Posterior vena cava (tissue), 2 donors: Measurements from ENCODE around the gene RBM27. TPM values are rescaled to one million over a fixed set of nuclear protein-coding genes. Genes with fewer than 3 reads are reported as not detected.
"Not testable (repeated sequence)": the region's sequence is repeated elsewhere in the genome, so short reads cannot be mapped to it uniquely, and the experiment has no call there.

Experiments
- DNase-seq: peaks from one replicate; pipeline ENCODE4 v3.0.0-alpha.2; 2020; ENCODE audit warnings: low spot score
- intact Hi-C, 2 donors: fragments of 100-400 bp; cut with DNase I; formaldehyde crosslinking; loops; one replicate each; pipeline versions ENCODE4 v1.14.1 to v1.14.2; 2022 to 2023
- total RNA-seq, 2 donors: library from RNA; stranded (reverse); fragmentation: NEBNext Ultra II Directional; extraction: Animal tissue kit (Norgen Biotek cat#: 25700); gene quantifications; one replicate each; pipeline ENCODE4 v1.2.1, GENCODE V29; 2021
- donor health status: DM: yes; HTN: yes; CAD: no.
- donor health status: DM: yes; HTN: yes; CAD: no.

Gene RBM27
- total RNA-seq, 2 donors from 2014 or later, result 13.4 to 18.6 TPM

DNA sequence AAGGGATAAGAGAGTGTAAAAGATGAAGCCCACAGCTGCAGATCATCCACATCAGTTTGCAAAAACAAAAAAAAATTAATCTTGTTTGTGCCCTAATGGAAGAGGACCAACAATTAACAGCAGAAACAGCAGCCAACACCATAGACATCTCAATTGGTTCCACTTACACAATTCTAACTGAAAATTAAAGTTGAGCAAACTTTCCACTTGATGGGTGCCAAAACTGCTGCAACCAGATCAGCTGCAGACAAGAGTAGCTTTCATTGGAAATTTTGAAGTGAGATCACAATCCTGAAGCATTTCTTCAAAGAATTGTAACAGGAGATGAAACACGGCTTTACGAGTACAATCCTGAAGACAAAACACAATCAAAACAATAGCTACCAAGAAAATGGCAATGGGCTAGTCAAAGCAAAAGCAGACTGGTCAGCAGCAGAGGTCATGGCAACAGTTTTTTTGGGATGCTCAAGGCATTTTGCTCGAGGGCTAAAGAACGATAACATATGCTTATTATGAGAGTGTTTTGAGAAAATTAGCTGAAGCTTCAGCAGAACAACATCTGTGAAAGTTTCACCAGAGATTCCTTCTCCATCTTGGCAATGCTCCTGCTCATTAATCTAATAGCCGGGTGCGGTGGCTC, 4.1 kb upstream of the RBM27 start:
- DNase-seq, result no peak
- intact Hi-C loops, result no loop called here

GRCh38 chr5:146201795-146202194, 1.6 kb upstream of the RBM27 start:
- DNase-seq, intact Hi-C loops: not testable (repeated sequence)

DNA sequence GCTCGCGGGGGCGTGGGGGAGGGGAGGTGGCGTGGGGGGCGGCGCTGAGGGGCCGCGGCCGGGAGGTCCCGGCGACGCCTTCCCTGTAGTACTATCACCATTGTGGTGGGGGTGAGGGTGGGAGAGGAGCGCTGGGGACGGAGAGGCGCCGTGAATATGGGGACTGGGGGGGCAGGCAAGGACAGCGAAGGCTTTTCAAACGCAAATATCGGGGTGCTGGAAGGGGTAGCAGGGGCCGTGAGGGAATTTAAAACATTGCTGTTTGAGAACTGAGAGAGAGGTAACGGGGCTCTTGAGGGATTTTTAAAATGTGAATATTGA, 427 bp downstream of the RBM27 start:
- DNase-seq, result no peak
- intact Hi-C loops, result no loop called here

- intact Hi-C loops, result no loop called here
- DNase-seq, result no peak
Observed at GRCh38 chr5:146205499-146206202, 2.2 kb downstream of the RBM27 start.

DNA sequence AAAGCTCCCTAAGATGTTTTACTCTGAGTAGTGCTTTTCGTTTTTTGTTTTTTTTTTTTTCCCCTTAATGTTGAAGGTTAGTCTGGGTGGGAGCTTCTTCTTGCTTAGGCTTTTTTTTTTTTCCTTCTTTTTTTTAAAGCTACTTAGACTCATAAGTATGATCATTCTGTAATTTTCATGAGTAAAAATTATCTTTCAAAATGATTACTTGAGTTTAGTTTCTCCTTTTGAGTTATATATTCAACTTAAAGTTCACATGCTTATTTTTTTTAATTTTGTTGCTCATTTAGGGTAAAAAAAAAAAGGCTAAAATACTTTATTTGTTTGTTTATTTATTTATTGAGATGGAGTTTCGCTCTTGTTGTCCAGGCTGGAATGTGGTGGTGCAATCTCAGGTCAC, 2.9 kb downstream of the RBM27 start:
- intact Hi-C loops, result no loop called here

DNA sequence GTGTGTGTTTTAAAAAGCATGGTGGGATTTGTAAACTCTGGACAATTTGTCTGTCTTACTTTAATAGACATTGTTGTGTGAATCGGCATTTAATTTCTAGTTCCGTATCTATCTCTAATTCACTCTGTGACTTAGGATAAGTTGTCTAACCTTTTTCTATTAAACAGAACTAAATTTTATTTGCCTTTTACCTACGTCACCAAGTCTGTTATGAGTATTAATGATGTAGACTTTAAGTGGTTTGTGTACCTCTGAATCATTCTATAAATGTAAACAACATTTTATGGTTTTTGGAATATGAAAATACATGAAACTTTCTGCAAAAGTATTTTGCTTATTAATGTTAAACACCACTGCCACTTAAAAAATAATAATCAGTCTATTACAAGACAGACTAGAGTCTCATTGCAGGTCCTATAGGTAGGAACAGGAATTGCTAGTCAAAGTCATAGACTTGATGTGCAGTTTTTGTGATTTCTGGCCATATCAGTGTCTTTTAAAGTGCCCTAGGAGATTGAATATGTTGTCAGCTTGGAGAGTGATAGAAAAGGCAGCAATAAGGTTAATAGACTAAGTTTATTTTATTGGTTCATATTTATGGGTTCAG, 5.6 kb downstream of the RBM27 start:
- no peak for DNase-seq
- intact Hi-C loops, result no loop called here

More for the DNA sequence above, 2.9 kb downstream of the RBM27 start:
- no peak for DNase-seq

- intact Hi-C loops, result no loop called here
- DNase-seq, result no peak
Observed at GRCh38 chr5:146209714-146210113, 6.3 kb downstream of the RBM27 start.

DNA sequence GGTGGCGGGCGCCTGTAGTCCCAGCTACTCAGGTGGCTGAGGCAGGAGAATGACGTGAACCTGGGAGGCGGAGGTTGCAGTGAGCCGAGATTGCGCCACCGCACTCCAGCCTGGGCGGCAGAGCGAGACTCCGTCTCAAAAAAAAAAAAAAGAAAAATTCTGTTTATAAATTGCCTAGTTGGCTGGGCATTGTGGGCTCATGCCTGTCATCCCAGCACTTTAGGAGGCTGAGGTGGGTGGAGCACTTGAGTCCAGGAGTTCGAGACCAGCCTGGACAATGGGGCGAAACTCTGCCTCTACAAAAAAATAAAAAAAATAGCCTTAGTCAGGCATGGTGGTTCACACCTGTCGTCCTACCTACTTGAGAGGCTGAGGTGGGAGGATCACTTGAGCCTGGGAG, 7.4 kb downstream of the RBM27 start:
- intact Hi-C loops, DNase-seq: not testable (repeated sequence)

DNA sequence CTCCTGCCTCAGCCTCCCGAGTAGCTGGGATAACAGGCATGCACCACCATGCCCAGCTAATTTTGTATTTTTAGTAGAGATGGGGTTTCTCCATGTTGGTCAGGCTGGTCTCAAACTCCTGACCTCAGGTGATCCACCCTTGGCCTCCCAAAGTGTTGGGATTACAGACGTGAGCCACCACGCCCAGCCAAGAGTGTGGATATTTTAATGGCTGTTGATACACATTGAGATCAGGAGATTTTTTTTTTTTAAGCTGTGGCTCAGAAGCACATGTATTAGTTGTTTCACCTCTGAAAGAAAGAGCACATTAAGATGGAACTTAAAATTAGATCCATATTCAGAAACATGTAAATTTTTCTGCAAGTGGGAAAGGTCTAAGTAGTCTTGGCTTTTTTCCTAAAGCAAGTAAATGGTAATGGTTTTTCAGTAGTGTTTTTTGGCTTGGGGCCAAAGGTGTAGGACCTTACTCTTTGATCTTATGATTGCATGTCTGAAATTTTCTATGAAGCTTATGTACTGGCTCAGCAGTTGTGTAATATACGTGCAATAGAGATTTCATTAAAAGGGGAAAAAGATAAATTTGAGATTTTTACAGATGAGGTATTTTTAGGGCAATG, 9.9 kb downstream of the RBM27 start:
- intact Hi-C loops, result no loop called here
- DNase-seq, result no peak

DNA sequence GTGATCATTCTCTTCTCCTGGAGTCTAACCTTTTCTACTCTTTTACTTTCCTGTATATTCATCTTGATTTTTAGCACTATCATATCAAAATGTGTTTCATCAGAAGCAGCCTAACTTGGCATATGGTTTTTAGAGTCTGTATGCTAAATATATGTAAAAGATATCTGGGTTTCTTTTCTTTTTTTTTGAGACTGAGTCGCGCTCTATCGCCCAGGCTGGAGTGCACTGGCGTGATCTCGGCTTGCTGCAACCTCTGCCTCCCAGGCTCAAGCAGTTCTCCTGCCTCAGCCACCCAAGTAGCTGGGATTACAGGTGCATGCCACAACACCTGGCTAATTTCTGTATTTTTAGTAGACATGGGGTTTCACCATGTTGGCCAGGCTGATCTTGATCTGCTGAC, 11.5 kb downstream of the RBM27 start:
- DNase-seq, intact Hi-C loops: not testable (repeated sequence)

GRCh38 chr5:146218168-146218567, 14.8 kb downstream of the RBM27 start:
- intact Hi-C loops, result no loop called here
- DNase-seq, result no peak

GRCh38 chr5:146219243-146219642, 15.8 kb downstream of the RBM27 start:
- intact Hi-C loops, result no loop called here
- DNase-seq, result no peak

DNA sequence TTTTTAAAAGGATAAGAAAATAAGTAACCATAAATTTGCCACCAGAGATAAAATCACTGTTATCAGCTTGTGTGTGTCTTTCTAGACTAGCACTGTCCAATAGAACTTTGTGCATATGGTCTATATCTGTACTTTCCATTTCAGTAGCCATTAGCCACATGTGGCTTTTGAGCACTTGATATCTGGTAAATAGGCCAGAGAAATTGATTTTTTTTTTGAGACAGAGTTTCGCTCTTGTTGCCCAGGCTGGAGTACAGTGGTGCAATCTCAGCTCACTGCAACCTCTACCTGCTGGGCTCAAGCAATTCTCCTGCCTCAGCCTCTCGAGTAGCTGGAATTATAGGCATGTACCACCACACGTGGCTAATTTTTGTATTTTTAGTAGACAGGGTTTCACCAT, 17.8 kb downstream of the RBM27 start:
- no peak for DNase-seq
- intact Hi-C loops, result no loop called here

DNA sequence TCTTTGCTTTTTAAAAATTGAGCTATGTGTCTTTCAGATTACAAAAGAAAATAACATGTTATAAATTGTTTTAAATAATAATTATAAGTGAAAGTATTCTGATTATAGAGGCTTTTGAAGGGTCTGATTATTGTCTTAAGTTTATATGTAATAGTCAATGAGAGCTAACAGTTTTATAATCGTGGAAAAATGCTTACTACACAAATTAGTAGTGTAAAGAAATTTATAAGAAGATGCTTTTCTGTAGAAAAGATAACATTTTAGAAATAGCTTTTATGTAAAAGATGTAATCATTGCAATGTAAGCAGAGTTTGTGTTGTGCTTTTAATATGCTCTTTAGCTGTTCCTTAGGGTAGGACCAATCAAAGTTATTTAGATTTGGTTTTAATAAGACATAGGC, 18.6 kb downstream of the RBM27 start:
- intact Hi-C loops, result no loop called here
- DNase-seq, result no peak

- intact Hi-C loops, result no loop called here
- no peak for DNase-seq
Observed at GRCh38 chr5:146223179-146223578, 19.8 kb downstream of the RBM27 start.

- intact Hi-C loops, result no loop called here
- no peak for DNase-seq
Observed at GRCh38 chr5:146229222-146229621, 25.8 kb downstream of the RBM27 start.

DNA sequence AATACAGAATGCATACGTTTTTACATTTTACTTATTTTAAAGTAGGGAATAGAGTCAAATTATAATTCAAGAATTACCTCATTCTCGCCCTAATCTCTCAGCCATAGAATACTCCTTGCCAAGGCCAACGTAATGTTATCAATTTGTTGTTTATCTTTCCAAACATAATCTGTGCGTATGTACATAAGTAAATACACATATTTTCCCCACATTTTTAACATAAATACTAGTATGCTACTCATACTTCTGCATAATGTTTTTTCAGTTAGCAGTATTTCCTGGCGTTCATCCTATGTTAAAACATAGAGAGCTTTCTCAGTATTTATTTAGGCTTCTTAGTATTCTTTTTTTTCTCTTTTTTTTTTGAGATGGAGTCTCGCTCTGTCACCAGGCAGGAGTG, 28.8 kb downstream of the RBM27 start:
- intact Hi-C loops, result loop anchor here in 1 of 2 donors (10.0 kb wide), 1 partner anchor 47 kb away; the partner anchor contains the start of gene LARS1

GRCh38 chr5:146233441-146233840, 30.0 kb downstream of the RBM27 start:
- no peak for DNase-seq
- intact Hi-C loops, result loop anchor here in 1 of 2 donors (10.0 kb wide), 1 partner anchor 49 kb away; the partner anchor contains the start of gene LARS1

More for the DNA sequence above, 28.8 kb downstream of the RBM27 start:
- no peak for DNase-seq

DNA sequence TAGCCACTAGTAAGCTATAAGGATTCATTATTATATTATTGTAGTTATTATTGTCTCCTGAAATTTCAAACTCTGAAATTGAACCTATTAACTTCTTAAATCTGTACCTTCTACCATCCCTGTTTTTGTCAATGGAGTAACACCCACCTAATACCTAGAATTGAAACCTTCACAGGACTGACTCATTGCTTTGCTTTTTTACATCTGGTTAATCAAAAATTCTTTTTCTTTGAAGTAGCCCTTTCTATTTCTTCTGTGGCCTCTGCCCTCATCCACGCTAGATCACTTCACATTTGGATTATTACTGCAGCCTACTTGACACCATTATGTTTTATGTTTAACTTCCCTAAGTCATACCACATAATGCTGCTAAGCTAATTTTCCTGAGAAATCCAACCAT, 35.6 kb downstream of the RBM27 start:
- no peak for DNase-seq
- intact Hi-C loops, result loop anchor here in 1 of 2 donors (10.0 kb wide), 1 partner anchor 54 kb away; the partner anchor contains the start of gene LARS1

DNA sequence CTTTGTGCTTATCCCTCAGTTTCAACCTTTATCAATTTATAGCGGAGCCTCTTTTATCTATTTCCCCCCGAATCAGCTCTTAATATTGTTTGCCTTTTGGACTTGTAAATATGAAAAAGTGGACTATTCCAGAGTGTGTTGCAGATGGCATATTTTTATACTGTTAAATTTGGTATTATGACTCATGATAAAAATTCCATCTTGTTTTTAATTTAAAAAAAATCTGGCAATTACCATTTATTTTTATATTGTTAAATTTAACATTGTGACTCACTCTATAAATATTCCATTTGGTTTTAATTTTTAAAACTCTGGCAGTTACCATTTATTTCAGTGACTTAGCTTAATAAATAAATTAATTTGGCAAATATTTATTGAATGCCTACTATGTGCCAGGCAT, 37.5 kb downstream of the RBM27 start:
- intact Hi-C loops, result no loop called here
- DNase-seq, result no peak
